ENCODE results near the gene FATE1.

DNA sequence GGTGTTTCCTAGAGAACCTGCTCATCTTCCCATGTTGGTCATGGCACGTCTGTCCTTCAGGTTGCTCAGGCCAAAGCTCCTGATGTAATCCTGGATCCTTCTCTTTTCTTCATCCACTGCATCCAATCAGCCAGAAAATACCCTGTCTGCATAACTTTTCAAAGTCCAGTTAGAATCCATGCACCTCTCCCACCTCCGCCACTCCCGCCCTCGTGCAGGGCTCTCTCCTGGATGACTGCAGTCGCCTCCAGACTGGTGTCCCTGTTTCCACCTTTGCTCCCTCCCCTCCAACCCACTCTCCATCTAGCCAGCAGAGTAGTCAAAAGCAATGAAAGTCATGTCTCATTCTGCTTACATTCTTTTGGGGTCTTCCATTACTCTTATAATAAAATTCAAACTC, 34.7 kb downstream of the FATE1 start:
- TF ChIP-seq, protein P1, sequence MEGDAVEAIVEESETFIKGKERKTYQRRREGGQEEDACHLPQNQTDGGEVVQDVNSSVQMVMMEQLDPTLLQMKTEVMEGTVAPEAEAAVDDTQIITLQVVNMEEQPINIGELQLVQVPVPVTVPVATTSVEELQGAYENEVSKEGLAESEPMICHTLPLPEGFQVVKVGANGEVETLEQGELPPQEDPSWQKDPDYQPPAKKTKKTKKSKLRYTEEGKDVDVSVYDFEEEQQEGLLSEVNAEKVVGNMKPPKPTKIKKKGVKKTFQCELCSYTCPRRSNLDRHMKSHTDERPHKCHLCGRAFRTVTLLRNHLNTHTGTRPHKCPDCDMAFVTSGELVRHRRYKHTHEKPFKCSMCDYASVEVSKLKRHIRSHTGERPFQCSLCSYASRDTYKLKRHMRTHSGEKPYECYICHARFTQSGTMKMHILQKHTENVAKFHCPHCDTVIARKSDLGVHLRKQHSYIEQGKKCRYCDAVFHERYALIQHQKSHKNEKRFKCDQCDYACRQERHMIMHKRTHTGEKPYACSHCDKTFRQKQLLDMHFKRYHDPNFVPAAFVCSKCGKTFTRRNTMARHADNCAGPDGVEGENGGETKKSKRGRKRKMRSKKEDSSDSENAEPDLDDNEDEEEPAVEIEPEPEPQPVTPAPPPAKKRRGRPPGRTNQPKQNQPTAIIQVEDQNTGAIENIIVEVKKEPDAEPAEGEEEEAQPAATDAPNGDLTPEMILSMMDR (conservative IDR thresholded peaks at IDR 0.05; ENCODE audit: low read depth, low read length), result no peak
- no peak for TF ChIP-seq EZH2 (IDR thresholded peaks at IDR 0.05; ENCODE audit: low read length, unreplicated experiment)

Measured in PC-3 (cell line).